ENCODE data around the gene SYCE1.

DNA sequence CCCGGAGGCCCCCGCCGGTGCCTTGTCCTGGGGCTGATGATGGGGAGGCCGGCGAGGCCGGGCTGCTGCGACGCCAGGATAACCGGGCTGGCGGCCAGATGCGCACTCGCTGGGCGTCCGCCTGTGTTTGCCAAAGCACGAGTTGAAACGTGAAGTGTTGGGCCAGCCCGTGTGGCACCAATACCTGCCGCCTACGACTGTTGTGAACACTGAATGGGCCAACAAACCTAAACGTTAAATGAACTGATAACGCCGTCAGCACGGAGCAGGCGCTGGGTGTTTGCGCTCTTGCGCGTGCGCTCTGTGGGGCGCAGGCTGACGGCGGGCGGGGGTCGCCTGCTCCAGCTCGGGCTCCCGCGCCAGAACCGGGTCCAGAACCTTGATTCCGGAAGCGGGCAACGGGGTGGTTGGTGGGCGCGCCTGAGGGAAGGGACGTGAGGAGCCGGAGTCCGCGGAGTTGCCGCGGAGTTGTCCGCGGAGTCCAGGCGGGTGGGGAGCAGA, 37.6 kb downstream of the SYCE1 start:
- TF ChIP-seq EZH2 (IDR thresholded peaks at IDR 0.05; ENCODE audit: borderline replicate concordance) (no peak), EZH2phosphoT487 (IDR thresholded peaks at IDR 0.05; ENCODE audit: low read depth, severe bottlenecking, unreplicated experiment) (no peak)
- TF ChIP-seq, protein P1, sequence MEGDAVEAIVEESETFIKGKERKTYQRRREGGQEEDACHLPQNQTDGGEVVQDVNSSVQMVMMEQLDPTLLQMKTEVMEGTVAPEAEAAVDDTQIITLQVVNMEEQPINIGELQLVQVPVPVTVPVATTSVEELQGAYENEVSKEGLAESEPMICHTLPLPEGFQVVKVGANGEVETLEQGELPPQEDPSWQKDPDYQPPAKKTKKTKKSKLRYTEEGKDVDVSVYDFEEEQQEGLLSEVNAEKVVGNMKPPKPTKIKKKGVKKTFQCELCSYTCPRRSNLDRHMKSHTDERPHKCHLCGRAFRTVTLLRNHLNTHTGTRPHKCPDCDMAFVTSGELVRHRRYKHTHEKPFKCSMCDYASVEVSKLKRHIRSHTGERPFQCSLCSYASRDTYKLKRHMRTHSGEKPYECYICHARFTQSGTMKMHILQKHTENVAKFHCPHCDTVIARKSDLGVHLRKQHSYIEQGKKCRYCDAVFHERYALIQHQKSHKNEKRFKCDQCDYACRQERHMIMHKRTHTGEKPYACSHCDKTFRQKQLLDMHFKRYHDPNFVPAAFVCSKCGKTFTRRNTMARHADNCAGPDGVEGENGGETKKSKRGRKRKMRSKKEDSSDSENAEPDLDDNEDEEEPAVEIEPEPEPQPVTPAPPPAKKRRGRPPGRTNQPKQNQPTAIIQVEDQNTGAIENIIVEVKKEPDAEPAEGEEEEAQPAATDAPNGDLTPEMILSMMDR (IDR thresholded peaks at IDR 0.05; ENCODE audit: poor library complexity), result no peak
